Panc1 (cell line): ENCODE results near the gene CPNE6.

Experiments used
- TCF7L2 ChIP-seq: IDR thresholded peaks from 2 replicates; pipeline ENCODE4 v1.6.1; 2011; ENCODE audit warnings: mild to moderate bottlenecking, low read depth, low read length, inconsistent platforms
- TF ChIP-seq, protein P1 (sequence below): fragments of 450-650 bp; IDR thresholded peaks from 2 replicates; pipeline ENCODE4 v1.5.1; 2017; ENCODE audit warnings: mild to moderate bottlenecking
- TF ChIP-seq, protein P2 (sequence below), 2 experiments: IDR thresholded peaks; 2 replicates each; pipeline ENCODE4 v1.6.1; 2011 to 2012; ENCODE audit warnings: low read depth in 2 of 2, control low read depth in 1 of 2, low read length in 1 of 2, mild to moderate bottlenecking in 1 of 2, moderate library complexity in 1 of 2; ENCODE audit not compliant: insufficient read depth in 1 of 2

DNA sequence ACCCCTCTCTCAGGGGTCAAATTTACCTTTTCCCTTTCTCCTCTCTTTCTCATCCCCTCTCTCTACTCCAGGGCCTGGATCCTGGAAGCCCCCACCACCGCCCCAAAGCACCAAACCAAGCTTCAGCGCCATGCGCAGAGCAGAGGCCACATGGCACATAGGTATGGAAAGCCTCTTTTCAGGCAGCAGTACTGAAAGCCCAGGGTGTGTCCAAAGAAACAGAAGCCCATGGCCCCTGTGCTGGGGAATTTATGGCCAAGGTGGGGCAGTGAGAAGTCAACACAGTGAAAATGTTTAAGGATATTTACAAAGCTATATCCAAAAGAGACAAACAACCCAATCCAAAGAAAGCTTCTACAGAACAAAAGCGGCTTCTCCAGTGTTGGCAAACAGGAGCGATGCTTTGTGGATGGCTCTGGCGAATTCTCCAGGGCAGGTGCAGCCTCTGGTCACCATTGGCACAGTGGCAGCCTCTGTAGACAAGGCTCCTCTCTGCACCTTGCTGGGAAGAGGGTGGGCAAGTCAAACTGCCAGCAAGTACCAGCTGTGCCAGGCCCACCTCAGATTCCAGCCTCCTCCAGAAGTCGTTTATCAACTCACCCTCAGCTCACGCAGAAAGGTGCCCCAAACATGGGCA, 4.7 kb upstream of the CPNE6 start:
- TF ChIP-seq TCF7L2, result no peak
- TF ChIP-seq, protein P1, sequence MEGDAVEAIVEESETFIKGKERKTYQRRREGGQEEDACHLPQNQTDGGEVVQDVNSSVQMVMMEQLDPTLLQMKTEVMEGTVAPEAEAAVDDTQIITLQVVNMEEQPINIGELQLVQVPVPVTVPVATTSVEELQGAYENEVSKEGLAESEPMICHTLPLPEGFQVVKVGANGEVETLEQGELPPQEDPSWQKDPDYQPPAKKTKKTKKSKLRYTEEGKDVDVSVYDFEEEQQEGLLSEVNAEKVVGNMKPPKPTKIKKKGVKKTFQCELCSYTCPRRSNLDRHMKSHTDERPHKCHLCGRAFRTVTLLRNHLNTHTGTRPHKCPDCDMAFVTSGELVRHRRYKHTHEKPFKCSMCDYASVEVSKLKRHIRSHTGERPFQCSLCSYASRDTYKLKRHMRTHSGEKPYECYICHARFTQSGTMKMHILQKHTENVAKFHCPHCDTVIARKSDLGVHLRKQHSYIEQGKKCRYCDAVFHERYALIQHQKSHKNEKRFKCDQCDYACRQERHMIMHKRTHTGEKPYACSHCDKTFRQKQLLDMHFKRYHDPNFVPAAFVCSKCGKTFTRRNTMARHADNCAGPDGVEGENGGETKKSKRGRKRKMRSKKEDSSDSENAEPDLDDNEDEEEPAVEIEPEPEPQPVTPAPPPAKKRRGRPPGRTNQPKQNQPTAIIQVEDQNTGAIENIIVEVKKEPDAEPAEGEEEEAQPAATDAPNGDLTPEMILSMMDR, result no peak
- TF ChIP-seq, protein P2, sequence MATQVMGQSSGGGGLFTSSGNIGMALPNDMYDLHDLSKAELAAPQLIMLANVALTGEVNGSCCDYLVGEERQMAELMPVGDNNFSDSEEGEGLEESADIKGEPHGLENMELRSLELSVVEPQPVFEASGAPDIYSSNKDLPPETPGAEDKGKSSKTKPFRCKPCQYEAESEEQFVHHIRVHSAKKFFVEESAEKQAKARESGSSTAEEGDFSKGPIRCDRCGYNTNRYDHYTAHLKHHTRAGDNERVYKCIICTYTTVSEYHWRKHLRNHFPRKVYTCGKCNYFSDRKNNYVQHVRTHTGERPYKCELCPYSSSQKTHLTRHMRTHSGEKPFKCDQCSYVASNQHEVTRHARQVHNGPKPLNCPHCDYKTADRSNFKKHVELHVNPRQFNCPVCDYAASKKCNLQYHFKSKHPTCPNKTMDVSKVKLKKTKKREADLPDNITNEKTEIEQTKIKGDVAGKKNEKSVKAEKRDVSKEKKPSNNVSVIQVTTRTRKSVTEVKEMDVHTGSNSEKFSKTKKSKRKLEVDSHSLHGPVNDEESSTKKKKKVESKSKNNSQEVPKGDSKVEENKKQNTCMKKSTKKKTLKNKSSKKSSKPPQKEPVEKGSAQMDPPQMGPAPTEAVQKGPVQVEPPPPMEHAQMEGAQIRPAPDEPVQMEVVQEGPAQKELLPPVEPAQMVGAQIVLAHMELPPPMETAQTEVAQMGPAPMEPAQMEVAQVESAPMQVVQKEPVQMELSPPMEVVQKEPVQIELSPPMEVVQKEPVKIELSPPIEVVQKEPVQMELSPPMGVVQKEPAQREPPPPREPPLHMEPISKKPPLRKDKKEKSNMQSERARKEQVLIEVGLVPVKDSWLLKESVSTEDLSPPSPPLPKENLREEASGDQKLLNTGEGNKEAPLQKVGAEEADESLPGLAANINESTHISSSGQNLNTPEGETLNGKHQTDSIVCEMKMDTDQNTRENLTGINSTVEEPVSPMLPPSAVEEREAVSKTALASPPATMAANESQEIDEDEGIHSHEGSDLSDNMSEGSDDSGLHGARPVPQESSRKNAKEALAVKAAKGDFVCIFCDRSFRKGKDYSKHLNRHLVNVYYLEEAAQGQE (IDR thresholded peaks at IDR 0.05; ENCODE audit: insufficient read depth in 1 of 2, low read depth in 2 of 2, low read length in 1 of 2), result no peak
